HepG2 (cell line): Measurements from ENCODE around the gene CFH.
"Not testable (repeated sequence)": the region's sequence is repeated elsewhere in the genome, so short reads cannot be mapped to it uniquely, and the experiment has no call there.

ENCODE experiments used
- CTCF ChIP-seq: sonication (generic); formaldehyde crosslinking; IDR thresholded peaks from 2 replicates; pipeline ENCODE4 v1.5.0; 2020; ENCODE audit warnings: mild to moderate bottlenecking, missing genetic modification reagents, moderate library complexity
- FOXM1 ChIP-seq: sonication (generic); formaldehyde crosslinking; IDR thresholded peaks from 2 replicates; pipeline ENCODE4 v1.5.0; 2020; ENCODE audit warnings: missing genetic modification reagents
- MTA3 ChIP-seq: sonication (generic); formaldehyde crosslinking; IDR thresholded peaks from 2 replicates; pipeline ENCODE4 v1.4.0; 2020; ENCODE audit warnings: missing genetic modification reagents
- PCBP2 ChIP-seq: fragments of 200-400 bp; formaldehyde crosslinking; optimal IDR thresholded peaks from 2 replicates; pipeline ENCODE3; 2018; ENCODE audit warnings: low read length, low read depth; ENCODE audit not compliant: poor library complexity, severe bottlenecking
- SMAD3 ChIP-seq: sonication (generic); formaldehyde crosslinking; IDR thresholded peaks from 2 replicates; pipeline ENCODE4 v1.4.0; 2020; ENCODE audit warnings: missing genetic modification reagents
- TBX2 ChIP-seq: sonication (generic); formaldehyde crosslinking; IDR thresholded peaks from 2 replicates; pipeline ENCODE4 v1.5.0; 2020; ENCODE audit warnings: missing genetic modification reagents, mild to moderate bottlenecking, borderline replicate concordance

- not testable (repeated sequence) for TF ChIP-seq TBX2; FOXM1 (CRISPR knock-in tag); PCBP2; MTA3 (CRISPR knock-in tag); CTCF (CRISPR knock-in tag); SMAD3 (CRISPR knock-in tag)
Observed at GRCh38 chr1:196709892-196710291, 58.0 kb downstream of the CFH start.
